ENCODE results near the gene UBA5.
A peak's percentile ranks its signal among the peaks of the same experiment; 100 is the strongest.

Gene UBA5

DNA sequence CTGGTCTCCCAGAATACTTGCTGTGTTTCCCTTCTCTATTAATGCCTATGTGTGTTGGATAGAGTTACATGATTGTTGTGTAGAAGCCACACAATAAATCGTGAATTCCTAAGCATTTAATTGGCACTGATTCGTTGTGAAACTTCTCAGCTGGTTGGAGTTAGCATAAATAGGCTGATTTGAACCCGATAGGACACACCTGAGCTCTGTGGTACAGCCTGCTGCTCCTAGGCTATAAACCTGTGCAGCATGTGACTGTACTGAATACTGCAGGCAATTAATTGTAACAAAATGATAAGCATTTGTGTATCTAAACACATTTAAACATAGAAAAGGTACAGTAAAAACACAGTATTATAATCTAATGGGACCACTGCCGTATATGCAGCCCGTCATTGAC lies 5.4 kb upstream of the UBA5 start:
- DNase-seq: peak in 1 of 3 experiments; percentile 53

DNA sequence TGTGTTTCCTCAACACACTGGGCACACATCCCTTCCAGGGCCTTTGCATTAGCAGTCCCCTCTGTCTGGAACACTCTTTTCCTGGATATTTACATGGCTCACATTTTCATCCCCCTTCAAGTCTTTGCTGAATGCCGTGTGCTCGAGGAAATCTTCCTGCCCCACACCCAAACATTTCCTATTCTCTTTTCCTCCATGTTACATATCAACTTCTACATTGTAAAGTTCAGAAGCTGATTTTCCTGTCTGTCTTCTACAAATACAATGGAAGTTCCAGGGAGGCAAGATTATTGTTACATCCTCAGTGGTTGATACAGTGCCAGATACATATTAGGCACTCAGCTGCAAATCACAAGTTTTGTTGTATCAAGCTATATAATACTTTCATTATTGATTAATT lies 4.7 kb upstream of the UBA5 start:
- DNase-seq: no peak

DNA sequence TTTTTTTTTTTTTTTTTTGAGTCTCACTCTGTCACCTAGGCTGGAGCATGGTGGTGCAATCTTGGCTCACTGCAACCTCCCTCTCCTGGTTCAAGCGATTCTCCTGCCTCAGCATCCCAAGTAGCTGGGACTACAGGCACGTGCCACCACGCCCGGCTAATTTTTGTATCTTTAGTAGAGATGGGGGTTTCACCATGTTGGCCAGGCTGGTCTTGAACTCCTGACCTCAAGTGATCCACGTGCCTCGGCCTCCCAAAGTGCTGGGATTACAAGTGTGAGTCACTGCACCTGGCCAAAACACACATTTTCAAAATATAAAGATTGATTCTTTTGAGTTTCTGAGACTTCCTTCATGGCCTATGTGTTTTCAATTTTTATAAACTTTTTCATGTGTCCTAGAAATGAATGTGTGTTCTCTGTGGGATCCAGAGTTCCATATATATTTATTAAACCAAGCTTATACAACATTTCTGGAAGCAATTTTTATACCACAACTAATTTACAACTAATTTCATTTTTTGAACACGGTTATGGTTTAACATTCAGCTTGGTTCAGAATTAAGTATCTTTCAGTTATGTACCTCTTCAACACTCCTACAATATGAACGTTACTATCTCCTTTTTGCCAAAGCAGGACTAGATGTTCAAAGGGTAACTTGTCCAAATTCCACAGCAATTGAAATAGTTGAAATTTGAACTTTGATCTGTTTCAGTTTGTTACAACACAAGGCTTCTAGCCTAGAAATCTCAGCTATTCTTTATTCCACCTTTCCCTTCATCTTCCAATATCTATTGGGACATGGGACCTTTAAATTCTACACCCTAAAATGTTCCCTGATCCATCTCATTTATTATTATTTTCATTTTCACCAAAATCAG lies 2.0 kb upstream of the UBA5 start:
- no peak for DNase-seq

DNA sequence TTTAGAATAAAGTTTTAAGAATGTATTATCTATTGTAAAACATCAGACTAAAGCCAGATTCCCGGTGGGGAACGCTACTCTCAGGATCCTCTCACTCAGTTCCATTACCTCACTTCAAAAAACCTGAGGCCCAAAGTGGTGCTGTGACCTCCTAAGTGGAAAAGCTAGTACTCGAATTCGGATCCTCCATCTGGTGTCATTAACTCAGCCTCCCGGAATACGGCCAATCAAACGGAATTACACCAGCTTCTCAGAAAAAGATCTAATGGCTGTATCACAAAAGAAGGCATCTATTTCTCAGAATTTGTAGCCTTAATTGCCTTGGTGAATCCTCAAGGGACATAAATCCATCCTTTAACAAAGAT lies 1.1 kb upstream of the UBA5 start:
- DNase-seq: peak in 2 of 3 experiments; percentile 51 to 69

DNA sequence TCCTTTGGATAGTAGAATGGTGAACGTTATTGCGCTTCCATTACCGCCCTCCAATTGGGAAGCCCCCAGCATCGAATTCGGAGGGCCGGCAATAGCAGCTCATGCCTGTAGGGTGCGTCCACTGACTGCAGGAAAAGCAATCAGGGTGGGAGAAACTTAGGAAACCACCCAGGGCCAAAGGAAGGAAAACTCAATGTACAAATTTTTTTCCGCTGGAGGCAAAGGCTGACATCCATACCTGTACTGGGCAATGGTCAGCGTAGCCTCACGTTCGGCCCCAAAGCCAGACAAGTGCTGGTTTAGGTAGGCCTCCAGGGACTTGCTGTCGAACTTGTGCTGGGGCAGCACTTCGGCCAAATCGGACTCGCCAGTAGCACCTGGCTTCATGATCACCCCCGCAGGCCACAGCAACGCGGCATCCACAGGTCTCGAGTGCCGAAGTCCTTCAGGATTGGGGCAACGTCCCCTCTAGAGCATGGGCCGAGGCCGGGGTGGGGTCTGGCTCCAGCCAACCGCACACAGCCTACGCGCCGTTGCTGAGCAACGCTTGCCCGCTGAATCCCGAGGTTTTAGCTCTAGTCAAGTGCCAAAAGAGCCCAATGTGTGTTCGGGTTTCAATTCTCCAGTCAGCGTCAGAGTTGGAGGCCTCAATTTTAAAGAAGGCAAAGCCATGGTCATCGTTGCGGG lies 621 bp upstream of the UBA5 start, which contains the start of gene ACAD11:
Gene ACAD11 (minus strand): TSS at position 445 of the 687 bp plus-strand sequence. CDS start 58 bp downstream, at position 387.
- DNase-seq: peak; percentile 69 to 85 (median 80)

DNA sequence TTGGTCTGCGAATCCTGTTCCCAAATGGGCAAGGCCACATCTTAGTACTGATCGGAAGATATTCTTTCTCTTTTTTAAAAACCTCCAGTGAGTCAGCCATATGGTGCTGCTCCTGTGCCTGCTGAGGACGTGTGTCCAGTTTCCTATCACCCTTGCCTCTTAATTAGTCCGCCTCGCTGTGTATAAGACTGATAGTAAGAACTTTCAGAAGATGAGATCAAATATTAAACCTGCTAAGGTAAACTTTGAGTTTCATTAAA lies 612 bp downstream of the UBA5 start:
- DNase-seq: no peak

DNA sequence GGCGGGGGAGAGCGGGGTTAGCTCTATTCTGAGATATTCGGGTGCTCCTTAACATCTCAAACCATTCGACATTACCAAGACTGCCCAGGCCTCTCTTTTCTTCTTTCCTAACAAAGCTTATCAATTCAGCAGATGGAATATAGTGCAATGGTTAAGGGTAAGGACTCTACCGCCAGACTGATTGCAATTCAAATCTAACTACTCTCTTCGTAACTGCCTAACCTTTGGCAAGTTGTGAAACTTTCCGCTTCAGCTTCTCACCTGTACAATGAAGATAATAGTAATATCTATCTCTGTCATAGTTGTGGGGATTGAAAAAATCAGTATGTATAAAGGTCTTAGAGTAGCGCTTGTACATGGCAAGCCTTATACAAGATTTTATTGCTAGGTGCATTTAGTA lies 972 bp downstream of the UBA5 start:
- DNase-seq: no peak

DNA sequence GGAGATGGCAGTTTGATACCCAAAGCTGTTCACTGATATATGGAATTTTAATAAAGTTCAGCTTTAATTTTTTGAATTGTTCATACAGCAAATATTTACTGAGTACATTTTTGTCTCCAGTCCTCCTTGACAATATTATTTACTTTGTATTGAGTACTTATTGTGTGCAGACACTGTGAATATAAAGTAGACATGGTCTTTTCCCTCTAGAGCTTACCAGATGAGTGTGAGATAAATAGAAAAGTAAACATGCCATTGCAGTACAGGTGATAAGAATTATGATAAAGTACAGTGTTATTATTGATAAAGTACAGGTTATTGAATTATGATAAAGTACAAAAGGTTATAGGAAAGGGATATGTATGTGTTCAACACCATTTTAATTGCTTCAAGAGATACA lies 2.1 kb downstream of the UBA5 start:
- peak in 1 of 3 experiments; percentile 3 for DNase-seq

DNA sequence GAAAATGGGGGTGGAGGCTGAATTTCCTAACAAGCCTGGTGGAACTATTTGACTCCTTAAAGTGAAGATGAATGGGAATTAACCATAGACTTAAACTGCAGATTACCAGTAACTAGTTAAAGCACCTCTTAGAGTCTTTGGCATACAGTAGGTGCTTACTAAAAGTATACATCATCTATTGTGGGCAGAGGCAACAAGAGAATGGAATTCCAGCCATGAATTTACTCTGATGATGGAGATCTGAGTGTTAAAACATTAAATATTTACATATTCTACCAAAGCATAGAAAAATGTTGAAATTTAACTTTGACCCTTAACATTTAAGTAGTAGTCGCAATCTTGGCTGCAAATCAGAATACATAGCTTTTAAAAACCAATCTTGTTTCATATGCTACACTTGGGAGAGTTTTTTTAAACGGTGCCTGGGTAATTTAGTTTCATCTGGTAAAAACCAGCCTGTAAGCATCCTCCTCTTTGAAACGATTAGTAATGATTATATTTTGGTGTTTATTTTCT lies 5.2 kb downstream of the UBA5 start:
- DNase-seq: no peak

DNA sequence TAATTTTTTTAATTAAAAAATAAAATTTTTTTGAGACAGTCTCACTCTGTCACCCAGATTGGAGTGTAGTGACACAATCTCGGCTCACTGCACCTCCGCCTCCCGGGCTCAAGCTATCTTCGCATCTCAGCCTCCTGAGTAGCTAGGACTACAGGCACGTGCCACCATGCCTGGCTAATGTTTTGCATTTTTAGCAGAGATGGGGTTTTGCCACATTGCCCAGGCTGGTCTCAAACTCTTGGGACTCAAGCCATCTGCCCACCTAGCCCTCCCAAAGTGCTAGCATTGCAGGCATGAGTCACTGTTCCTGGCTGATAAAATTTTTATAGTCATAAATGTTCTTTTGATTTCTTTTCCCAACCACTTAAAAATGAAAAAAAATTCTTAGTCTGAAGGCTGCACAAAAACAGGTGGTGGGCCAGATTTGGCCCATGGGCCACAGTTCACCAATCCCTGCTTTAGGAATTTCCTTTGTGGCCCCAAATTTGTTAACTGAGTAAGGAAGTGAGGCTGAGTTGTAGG lies 9.2 kb downstream of the UBA5 start:
- DNase-seq: no peak

DNA sequence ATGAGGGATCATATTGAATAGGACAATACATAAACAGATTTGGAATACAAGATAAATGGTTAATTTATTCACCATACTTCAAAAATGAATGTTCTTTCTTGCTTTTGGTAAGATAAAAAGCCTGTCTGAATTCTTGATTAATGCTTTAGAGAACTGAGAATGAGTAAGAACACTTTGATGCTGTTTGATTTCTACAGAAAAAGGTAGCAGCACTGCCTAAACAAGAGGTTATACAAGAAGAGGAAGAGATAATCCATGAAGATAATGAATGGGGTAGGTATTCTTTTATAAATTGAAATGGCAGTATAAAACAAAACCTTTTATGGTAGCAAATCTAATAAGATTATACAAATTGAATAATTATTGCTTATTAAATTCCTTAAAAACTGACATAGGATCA lies 15.3 kb downstream of the UBA5 start:
- no peak for DNase-seq

DNA sequence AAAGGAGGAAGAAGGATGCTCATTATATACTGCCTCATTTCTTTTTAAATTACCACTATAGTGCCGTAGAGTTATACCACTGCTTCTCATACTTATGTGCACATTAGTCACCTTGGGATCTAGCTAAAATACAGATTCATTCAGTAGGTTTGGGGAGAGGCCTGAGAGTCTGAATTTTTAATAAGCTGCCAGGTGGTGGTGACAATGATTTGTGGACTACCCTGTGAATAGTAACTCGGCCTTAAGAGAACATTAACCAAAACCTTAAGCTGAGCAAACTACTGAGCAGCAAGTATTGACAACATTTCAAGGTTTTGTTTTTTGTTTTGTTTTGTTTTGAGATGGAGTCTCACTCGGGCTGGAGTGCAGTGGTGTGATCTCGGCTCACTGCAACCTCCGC lies 19.8 kb downstream of the UBA5 start:
- peak in 1 of 3 experiments; percentile 41 for DNase-seq

DNA sequence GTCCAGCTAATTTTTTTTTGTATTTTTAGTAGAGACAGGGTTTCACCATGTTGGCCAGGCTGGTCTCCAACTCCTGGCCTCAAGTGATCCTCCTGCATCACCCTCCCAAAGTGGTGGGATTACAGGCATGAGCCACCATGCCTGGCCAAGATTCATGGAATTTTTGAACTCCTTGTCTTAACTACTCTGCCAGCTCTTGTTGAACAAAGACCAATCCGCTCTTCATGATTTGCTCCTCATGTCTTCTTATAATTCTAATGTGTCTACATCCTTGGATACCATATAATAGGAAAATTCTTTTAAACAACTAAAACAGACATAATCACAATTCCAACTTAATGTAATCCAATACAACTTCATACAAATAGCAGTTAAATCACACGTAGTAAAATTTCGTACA lies 21.3 kb downstream of the UBA5 start:
- DNase-seq: no peak

DNA sequence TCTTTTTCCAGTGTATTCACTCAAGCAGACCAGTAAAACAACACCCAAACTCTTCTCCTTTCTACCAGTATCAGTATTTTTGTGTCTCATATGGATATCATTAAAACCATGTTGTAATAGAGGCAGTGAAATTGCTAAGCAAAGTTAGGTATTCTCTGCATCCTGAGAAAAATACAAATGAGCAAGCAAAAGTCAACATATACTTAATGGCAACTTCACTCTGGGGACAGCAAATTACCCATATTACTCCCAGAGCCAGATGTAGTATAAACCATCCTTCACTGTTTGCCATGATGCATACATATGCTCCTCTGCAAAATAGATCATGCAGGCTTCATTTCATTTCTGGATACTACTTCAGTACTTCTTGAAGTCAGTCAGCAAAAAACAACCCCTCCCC lies 22.1 kb downstream of the UBA5 start:
- DNase-seq: no peak

DNA sequence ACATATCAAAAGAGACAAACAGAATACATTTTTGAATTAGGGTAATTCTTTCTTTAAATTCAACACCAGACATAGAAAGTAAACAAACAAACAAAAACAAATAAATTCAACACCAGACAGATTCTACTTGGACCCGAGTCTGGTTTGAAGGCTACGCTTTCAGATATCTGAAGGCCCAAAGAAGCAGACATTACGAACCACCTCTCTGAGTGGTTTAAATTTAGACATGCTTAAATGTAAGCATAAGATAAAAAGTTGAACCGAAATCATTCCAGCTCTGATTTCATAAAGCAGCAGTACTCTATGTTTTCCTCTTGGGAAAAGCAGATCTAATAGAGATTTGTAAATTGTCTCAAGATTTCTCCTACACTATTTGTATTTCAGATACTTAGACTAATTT lies 29.9 kb downstream of the UBA5 start:
- DNase-seq: no peak

DNA sequence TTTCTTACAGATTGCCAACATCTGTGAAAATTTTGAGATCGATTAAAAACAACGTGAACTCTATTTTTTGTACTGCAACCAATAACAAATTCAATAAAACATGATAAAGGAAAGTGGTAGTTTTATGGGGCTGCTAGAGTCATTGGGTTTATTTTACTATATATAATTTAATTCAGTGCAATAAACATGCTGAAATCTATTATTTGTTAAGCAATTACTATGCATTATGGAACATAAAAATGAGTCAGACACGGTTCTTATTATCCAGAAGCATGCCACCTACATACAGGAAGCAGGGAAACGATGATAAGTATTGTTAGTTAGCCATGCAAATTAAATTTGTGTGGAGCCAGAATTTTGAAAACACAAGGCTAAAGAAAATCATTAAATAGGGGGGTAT lies 34.9 kb downstream of the UBA5 start:
- peak in 1 of 3 experiments; percentile 29 for DNase-seq

DNA sequence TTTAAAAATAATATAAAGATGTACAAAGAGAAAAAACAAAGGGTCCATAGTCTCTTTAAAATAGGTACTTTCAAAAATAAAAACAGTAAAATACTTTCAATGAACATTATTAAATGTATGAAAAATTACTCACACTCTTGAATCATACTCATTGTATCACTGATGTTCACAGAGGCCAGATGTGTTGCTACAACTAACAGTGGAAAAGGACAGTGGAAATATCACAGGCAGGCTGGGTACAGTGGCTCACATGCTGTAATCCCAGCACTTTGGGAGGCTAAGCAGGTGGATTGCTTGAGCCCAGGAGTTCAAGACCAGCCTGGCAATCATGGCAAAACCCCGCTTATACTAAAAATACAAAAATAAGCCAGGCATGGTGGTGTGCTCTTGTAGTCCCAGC lies 35.3 kb downstream of the UBA5 start:
- no peak for DNase-seq

DNA sequence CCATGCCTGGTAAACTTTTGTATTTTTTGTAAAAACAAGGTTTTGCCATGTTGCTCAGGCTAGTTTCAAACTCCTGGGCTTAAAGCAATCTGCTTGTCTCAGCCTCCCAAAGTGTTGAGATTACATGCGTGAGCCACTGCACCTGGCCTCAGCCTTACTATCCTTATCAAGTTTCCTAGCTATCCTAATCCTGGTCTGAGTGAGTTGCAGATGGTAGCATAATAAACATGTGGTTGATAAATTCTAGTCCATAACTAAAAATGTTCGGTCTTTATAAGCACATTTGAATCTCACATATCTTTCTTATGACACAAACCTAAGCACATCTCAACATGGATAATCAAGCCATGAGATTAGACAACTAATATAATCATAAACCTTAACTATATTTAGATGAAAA lies 43.6 kb downstream of the UBA5 start:
- DNase-seq: no peak

DNA sequence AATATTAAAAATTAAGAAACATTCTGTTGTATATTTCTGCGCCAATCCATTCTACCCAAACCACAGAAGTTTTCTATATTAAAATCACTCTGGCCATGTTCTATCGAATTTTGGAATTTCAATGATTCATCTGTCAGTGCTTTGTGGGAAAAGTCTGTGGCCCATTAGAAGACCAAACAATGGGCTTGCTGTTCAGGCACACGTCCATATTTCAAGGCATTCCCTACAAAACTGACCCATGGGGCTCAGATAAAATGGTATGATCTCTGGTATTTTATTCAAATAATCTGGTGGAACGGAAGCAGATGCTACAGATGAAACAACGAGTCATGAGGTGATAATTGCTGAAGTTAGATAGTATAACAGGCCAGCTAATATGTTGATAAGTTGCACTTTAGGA lies 49.6 kb downstream of the UBA5 start:
- DNase-seq: no peak

DNA sequence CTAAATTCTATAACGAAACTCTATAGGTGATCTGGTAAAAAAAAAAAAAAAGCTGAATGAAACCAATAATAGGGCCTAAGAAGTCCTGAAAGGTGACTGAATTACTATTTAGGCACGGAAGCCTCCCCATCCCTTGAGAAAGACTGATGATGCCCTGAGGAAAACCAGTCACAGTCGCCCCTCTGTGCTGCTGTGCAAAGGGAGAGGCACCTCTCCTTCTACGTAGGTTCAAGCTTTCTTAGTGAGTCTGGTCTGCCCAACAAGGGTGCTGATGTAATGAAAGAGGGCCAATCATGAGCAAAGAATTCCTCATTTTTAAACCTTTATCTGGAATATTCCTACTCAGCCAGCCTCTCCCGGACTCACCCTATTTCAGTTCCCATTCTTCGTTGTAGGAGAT lies 50.2 kb downstream of the UBA5 start:
- DNase-seq: no peak

DNA sequence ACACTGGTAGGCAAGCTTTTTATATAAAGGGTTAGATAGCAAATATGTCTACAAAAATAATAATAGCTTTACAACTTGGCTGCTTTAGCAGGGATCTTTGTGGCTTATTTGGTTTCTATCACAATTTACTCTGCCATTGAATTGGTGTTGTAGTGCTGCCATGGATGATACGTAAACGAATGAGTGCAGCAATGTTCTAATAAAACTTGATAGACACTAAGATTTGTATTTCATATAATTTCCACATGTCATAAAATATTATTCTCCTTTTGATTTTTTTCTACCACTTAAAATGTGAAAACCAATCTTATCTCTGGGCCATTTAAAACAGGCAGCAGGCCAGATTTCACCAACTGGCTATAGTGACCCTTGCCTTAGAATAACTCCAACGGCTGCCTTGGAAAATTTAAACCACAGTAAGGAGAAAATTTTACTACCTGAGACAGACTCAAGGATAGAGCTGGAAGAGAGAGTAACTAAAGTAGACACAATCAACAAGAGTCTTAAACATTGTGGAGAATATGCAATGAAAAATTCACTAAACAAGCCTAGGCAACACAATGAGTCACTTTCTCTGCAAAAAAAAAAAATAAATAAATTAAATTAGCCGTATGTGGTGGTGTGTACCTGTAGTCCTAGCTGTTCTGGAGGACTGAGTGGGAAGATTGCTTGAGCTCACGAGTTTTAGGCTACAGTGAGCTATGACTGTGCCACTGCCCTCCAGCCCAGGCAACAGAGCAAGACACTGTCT lies 54.0 kb downstream of the UBA5 start:
- no peak for DNase-seq

DNA sequence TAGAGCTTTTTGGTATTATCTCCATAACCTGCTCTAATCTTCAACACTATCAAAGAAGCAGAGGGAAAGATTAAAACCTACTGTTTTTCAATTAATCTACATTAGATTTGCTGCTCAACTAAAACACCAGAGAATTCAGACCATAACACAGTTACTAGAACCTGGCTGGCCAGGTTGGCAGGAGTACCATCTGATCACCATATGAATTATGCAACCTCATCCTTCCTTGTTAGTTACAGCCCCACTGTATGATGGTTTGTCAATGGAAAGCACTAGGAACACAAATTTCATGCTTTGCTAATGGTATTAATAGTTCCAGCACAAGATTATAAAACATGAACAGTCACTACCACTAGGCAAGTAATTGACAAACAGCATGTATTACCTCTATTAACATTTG lies 56.2 kb downstream of the UBA5 start:
- no peak for DNase-seq

DNA sequence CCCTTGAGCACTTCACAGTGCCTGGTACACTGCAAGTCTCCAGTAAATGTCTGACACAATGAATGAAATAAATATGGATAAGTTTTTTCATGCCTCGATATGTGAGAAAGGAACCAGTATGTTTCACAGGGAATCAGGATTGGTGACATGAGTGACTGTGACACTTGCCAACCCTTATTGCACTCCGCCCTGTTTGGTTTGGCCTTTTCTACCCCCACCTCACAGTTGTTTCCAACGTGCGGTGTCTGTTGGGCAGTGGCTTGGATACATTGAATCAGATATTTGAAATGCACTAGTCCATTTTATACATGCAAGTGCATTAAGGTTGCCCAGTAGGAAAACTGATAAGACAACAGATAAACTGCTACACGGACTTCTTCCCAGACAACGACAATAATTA lies 60.1 kb downstream of the UBA5 start:
- no peak for DNase-seq
